HepG2 (cell line): ENCODE results near the gene CRIP1. TPM values are rescaled to one million over a fixed set of nuclear protein-coding genes. Genes with fewer than 3 reads are reported as not detected.

ENCODE experiments used
- ETV5 ChIP-seq: IDR thresholded peaks from 2 replicates; pipeline ENCODE4 v1.6.1; 2018; ENCODE audit warnings: missing biosample characterization, missing genetic modification reagents, inconsistent platforms, borderline replicate concordance
- FOXK1 ChIP-seq: sonication (generic); formaldehyde crosslinking; IDR thresholded peaks from 2 replicates; pipeline ENCODE4 v1.4.0; 2020; ENCODE audit warnings: low read depth, missing genetic modification reagents, borderline replicate concordance
- GATAD1 ChIP-seq: IDR thresholded peaks from 2 replicates; pipeline ENCODE4 v1.6.1; 2016; ENCODE audit warnings: missing genetic modification reagents, missing compliant biosample characterization
- HMG20B ChIP-seq: conservative IDR thresholded peaks from 2 replicates; pipeline ENCODE4 v1.6.1; 2016; ENCODE audit warnings: missing genetic modification reagents, missing compliant biosample characterization
- KDM2A ChIP-seq: sonication (generic); formaldehyde crosslinking; IDR thresholded peaks from 2 replicates; pipeline ENCODE4 v1.4.0; 2020; ENCODE audit warnings: low read depth, missing genetic modification reagents, borderline replicate concordance
- MEIS1 ChIP-seq: sonication (generic); formaldehyde crosslinking; IDR thresholded peaks from 2 replicates; pipeline ENCODE4 v1.9.0; 2021; ENCODE audit warnings: mild to moderate bottlenecking, missing genetic modification reagents, moderate library complexity, borderline replicate concordance
- MIXL1 ChIP-seq: IDR thresholded peaks from 2 replicates; pipeline ENCODE4 v1.6.1; 2016
- NCOA1 ChIP-seq: sonication (generic); formaldehyde crosslinking; IDR thresholded peaks from 2 replicates; pipeline ENCODE4 v1.9.0; 2021; ENCODE audit warnings: missing genetic modification reagents
- RARG ChIP-seq: sonication (generic); formaldehyde crosslinking; IDR thresholded peaks from 2 replicates; pipeline ENCODE4 v1.4.0; 2020; ENCODE audit warnings: low read depth, mild to moderate bottlenecking, missing genetic modification reagents
- SALL1 ChIP-seq: sonication (generic); formaldehyde crosslinking; IDR thresholded peaks from 2 replicates; pipeline ENCODE4 v1.8.0; 2022; ENCODE audit warnings: mild to moderate bottlenecking, missing genetic modification reagents
- ZEB1 ChIP-seq: IDR thresholded peaks from 2 replicates; pipeline ENCODE4 v1.6.1; 2012; ENCODE audit warnings: mild to moderate bottlenecking, low read depth, inconsistent platforms; ENCODE audit not compliant: insufficient replicate concordance
- ZNF280B ChIP-seq: sonication (generic); formaldehyde crosslinking; IDR thresholded peaks from 2 replicates; pipeline ENCODE4 v1.5.0; 2020; ENCODE audit warnings: missing genetic modification reagents, mild to moderate bottlenecking, borderline replicate concordance
- ZNF441 ChIP-seq: sonication (generic); formaldehyde crosslinking; IDR thresholded peaks from 2 replicates; pipeline ENCODE4 v1.7.0; 2021; ENCODE audit warnings: missing genetic modification reagents, borderline replicate concordance
- ZNF564 ChIP-seq: sonication (generic); formaldehyde crosslinking; IDR thresholded peaks from 2 replicates; pipeline ENCODE4 v1.8.1; 2023; ENCODE audit warnings: mild to moderate bottlenecking, missing genetic modification reagents
- polyA plus RNA-seq, 8 experiments: library from polyadenylated mRNA; depleted of rRNA in 3 of 8; stranded (reverse) in 7 of 8; unstranded in 1 of 8; fragments of >200 nt; fragmentation: Illumina TruSeq in 4 of 8; extraction: Trizol in 4 of 8; gene quantifications; 2 replicates each; pipeline versions ENCODE4 v1.2.1 to v1.2.3, GENCODE V29; 2011 to 2016; ENCODE audit warnings: low read depth in 4 of 8, missing spikeins in 1 of 8, mixed read lengths in 1 of 8; ENCODE audit not compliant: insufficient read depth in 1 of 8
- total RNA-seq, 5 experiments: library from RNA; depleted of rRNA; stranded (reverse); fragments of >200 nt; fragmentation: Illumina TruSeq; extraction: Trizol; gene quantifications; 2 replicates each; pipeline ENCODE4 v1.2.3, GENCODE V29; 2016; ENCODE audit warnings: low read depth in 1 of 5
- TF ChIP-seq, protein P1 (sequence below): sonication (generic); formaldehyde crosslinking; IDR thresholded peaks from 2 replicates; pipeline ENCODE4 v1.5.1; 2020; ENCODE audit warnings: mild to moderate bottlenecking, missing genetic modification reagents, moderate library complexity
- TF ChIP-seq, protein P2 (sequence below): sonication (generic); formaldehyde crosslinking; IDR thresholded peaks from 2 replicates; pipeline ENCODE4 v1.5.1; 2020; ENCODE audit warnings: mild to moderate bottlenecking, missing genetic modification reagents, moderate library complexity
- TF ChIP-seq, protein P3 (sequence below): sonication (generic); formaldehyde crosslinking; IDR thresholded peaks from 2 replicates; pipeline ENCODE4 v1.4.0; 2020; ENCODE audit warnings: missing genetic modification reagents
- TF ChIP-seq, protein P4 (sequence below): sonication (generic); formaldehyde crosslinking; IDR thresholded peaks from 2 replicates; pipeline ENCODE4 v1.4.0; 2020; ENCODE audit warnings: mild to moderate bottlenecking, missing genetic modification reagents

CRIP1 gene
- total and polyA plus RNA-seq, 2 of the 13 experiments (the other 11 are each of a cell fraction or from before 2014, with no cell fraction given), result 53.9 to 59.5 TPM

DNA sequence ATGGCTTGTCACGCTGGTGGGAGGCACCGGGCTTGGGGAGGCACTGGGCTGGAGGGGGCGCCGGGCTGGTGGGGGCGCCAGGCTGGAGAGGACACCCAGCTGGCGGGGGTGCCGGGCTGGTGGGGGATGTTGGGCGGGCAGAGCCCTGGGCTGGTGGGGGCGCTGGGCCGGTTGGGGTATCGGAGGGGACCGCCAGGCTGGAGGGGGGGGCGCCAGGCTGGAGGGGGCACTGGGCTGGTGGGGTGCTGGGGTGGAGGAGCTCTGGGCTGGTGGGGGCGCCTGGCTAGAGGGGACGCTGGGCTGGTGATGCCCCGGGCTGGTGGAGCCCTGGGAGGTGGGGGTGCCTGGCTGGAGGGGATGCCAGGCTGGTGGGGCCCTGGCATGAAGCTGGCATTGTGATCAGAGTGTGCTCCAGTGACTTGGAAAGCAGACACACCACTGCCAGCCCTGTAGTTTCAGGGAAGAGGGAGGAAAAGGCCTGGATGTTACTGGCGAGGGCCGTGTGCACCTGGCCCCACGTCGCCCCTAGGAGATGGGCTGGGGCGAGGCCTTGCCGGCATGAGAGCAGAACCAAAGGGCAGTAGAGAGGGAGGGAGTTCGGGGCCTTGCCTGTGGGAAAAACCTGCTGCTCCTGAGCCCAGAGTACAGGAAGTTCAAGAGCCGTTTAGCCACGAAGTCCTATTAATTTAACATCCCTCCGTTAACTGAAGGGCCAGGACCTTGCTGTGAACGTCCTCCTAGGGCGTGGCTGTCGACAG, 17.4 kb downstream of the CRIP1 start (continued):
- TF ChIP-seq, protein P1, sequence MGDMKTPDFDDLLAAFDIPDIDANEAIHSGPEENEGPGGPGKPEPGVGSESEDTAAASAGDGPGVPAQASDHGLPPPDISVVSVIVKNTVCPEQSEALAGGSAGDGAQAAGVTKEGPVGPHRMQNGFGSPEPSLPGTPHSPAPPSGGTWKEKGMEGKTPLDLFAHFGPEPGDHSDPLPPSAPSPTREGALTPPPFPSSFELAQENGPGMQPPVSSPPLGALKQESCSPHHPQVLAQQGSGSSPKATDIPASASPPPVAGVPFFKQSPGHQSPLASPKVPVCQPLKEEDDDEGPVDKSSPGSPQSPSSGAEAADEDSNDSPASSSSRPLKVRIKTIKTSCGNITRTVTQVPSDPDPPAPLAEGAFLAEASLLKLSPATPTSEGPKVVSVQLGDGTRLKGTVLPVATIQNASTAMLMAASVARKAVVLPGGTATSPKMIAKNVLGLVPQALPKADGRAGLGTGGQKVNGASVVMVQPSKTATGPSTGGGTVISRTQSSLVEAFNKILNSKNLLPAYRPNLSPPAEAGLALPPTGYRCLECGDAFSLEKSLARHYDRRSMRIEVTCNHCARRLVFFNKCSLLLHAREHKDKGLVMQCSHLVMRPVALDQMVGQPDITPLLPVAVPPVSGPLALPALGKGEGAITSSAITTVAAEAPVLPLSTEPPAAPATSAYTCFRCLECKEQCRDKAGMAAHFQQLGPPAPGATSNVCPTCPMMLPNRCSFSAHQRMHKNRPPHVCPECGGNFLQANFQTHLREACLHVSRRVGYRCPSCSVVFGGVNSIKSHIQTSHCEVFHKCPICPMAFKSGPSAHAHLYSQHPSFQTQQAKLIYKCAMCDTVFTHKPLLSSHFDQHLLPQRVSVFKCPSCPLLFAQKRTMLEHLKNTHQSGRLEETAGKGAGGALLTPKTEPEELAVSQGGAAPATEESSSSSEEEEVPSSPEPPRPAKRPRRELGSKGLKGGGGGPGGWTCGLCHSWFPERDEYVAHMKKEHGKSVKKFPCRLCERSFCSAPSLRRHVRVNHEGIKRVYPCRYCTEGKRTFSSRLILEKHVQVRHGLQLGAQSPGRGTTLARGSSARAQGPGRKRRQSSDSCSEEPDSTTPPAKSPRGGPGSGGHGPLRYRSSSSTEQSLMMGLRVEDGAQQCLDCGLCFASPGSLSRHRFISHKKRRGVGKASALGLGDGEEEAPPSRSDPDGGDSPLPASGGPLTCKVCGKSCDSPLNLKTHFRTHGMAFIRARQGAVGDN (CRISPR knock-in tag), result peak; percentile 93
- TF ChIP-seq, protein P2, sequence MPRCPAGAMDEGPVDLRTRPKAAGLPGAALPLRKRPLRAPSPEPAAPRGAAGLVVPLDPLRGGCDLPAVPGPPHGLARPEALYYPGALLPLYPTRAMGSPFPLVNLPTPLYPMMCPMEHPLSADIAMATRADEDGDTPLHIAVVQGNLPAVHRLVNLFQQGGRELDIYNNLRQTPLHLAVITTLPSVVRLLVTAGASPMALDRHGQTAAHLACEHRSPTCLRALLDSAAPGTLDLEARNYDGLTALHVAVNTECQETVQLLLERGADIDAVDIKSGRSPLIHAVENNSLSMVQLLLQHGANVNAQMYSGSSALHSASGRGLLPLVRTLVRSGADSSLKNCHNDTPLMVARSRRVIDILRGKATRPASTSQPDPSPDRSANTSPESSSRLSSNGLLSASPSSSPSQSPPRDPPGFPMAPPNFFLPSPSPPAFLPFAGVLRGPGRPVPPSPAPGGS (CRISPR knock-in tag), result no peak
- TF ChIP-seq ZNF280B (CRISPR knock-in tag) (0 out of 2 replicates have a peak, but pooled peaks have one; percentile 16), ZNF441 (CRISPR knock-in tag) (0 out of 2 replicates have a peak, but pooled peaks have one; percentile 33), MIXL1 (CRISPR knock-in tag) (0 out of 2 replicates have a peak, but pooled peaks have one; percentile 19), RARG (CRISPR knock-in tag) (no peak), ZNF564 (CRISPR knock-in tag) (0 out of 2 replicates have a peak, but pooled peaks have one; percentile 25), MEIS1 (no peak), SALL1 (CRISPR knock-in tag) (0 out of 2 replicates have a peak, but pooled peaks have one; percentile 16), ETV5 (peak; percentile 49; the same call in 1 of the 2 replicates), ZEB1 (no peak), FOXK1 (CRISPR knock-in tag) (no peak), GATAD1 (no peak), HMG20B (CRISPR knock-in tag) (no peak), NCOA1 (CRISPR knock-in tag) (no peak), KDM2A (peak; percentile 17; the same call in 1 of the 2 replicates)
- TF ChIP-seq, protein P3, sequence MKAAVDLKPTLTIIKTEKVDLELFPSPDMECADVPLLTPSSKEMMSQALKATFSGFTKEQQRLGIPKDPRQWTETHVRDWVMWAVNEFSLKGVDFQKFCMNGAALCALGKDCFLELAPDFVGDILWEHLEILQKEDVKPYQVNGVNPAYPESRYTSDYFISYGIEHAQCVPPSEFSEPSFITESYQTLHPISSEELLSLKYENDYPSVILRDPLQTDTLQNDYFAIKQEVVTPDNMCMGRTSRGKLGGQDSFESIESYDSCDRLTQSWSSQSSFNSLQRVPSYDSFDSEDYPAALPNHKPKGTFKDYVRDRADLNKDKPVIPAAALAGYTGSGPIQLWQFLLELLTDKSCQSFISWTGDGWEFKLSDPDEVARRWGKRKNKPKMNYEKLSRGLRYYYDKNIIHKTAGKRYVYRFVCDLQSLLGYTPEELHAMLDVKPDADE (CRISPR knock-in tag), result no peak
- TF ChIP-seq, protein P4, sequence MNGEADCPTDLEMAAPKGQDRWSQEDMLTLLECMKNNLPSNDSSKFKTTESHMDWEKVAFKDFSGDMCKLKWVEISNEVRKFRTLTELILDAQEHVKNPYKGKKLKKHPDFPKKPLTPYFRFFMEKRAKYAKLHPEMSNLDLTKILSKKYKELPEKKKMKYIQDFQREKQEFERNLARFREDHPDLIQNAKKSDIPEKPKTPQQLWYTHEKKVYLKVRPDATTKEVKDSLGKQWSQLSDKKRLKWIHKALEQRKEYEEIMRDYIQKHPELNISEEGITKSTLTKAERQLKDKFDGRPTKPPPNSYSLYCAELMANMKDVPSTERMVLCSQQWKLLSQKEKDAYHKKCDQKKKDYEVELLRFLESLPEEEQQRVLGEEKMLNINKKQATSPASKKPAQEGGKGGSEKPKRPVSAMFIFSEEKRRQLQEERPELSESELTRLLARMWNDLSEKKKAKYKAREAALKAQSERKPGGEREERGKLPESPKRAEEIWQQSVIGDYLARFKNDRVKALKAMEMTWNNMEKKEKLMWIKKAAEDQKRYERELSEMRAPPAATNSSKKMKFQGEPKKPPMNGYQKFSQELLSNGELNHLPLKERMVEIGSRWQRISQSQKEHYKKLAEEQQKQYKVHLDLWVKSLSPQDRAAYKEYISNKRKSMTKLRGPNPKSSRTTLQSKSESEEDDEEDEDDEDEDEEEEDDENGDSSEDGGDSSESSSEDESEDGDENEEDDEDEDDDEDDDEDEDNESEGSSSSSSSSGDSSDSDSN, result 0 out of 2 replicates have a peak, but pooled peaks have one; percentile 16
